DND-41 (cell line): ENCODE results near the gene KAZN.

ENCODE experiments used
- EZH2 ChIP-seq: IDR thresholded peaks from 3 replicates; pipeline ENCODE4 v1.6.1; 2012; ENCODE audit warnings: borderline replicate concordance, low read depth, mild to moderate bottlenecking, moderate library complexity, low read length, inconsistent platforms; ENCODE audit not compliant: severe bottlenecking
- TF ChIP-seq, protein P1 (sequence below): IDR thresholded peaks from 2 replicates; pipeline ENCODE4 v1.5.1; 2012; ENCODE audit warnings: borderline replicate concordance, low read length, moderate library complexity, mild to moderate bottlenecking; ENCODE audit not compliant: poor library complexity, severe bottlenecking; ENCODE audit errors: extremely low read depth

- TF ChIP-seq, protein P1, sequence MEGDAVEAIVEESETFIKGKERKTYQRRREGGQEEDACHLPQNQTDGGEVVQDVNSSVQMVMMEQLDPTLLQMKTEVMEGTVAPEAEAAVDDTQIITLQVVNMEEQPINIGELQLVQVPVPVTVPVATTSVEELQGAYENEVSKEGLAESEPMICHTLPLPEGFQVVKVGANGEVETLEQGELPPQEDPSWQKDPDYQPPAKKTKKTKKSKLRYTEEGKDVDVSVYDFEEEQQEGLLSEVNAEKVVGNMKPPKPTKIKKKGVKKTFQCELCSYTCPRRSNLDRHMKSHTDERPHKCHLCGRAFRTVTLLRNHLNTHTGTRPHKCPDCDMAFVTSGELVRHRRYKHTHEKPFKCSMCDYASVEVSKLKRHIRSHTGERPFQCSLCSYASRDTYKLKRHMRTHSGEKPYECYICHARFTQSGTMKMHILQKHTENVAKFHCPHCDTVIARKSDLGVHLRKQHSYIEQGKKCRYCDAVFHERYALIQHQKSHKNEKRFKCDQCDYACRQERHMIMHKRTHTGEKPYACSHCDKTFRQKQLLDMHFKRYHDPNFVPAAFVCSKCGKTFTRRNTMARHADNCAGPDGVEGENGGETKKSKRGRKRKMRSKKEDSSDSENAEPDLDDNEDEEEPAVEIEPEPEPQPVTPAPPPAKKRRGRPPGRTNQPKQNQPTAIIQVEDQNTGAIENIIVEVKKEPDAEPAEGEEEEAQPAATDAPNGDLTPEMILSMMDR, result no peak
- TF ChIP-seq EZH2, result no peak
Measured at GRCh38 chr1:14699620-14700019, 101.1 kb downstream of the KAZN start.
